ENCODE results near the gene ADGRL2. TPM values are rescaled to one million over a fixed set of nuclear protein-coding genes. Genes with fewer than 3 reads are reported as not detected.

Gene ADGRL2
- total RNA-seq, 3 donors from 2014 or later: 4.5 to 31.7 (median 9.2) TPM

GRCh38 chr1:81998165-81998564 lies 197.4 kb downstream of the ADGRL2 start:
- intact Hi-C loops (cut with DNase I, micrococcal nuclease): no loop called here
- DNase-seq (no peak), ATAC-seq (no peak)
- no peak for TF ChIP-seq CTCF (IDR thresholded peaks at IDR 0.05)
- H3K4me3 ChIP-seq: no peak overlapping the region
- no peaks in the 10 kb centered on the region for H3K4me1 ChIP-seq (ENCODE audit: low read depth)
- no peaks in the 10 kb centered on the region for H3K36me3 ChIP-seq (ENCODE audit: low read depth)
- H3K9me3 ChIP-seq: no peaks in the 10 kb centered on the region

- TF ChIP-seq CTCF (IDR thresholded peaks at IDR 0.05): no peak
- no peak overlapping the region for H3K4me3 ChIP-seq
- DNase-seq (no peak), ATAC-seq (no peak)
- intact Hi-C loops (cut with DNase I, micrococcal nuclease): no loop called here
- H3K36me3 ChIP-seq (ENCODE audit: low read depth): no peaks in the 10 kb centered on the region
- H3K4me1 ChIP-seq (ENCODE audit: low read depth): no peaks in the 10 kb centered on the region
- H3K9me3 ChIP-seq: no peaks in the 10 kb centered on the region
These were observed 198.6 kb downstream of the ADGRL2 start for GRCh38 chr1:81999364-81999763.

GRCh38 chr1:82000221-82000620 lies 199.5 kb downstream of the ADGRL2 start:
- TF ChIP-seq CTCF (IDR thresholded peaks at IDR 0.05): no peak
- Histone ChIP-seq H3K36me3 (ENCODE audit: low read depth) (no peaks in the 10 kb centered on the region), H3K9me3 (no peaks in the 10 kb centered on the region), H3K4me3 (no peak overlapping the region), H3K4me1 (ENCODE audit: low read depth) (no peaks in the 10 kb centered on the region)
- ATAC-seq (no peak), DNase-seq (no peak)
- intact Hi-C loops (cut with DNase I, micrococcal nuclease): no loop called here

GRCh38 chr1:82001345-82001744 lies 200.6 kb downstream of the ADGRL2 start:
- no peaks in the 10 kb centered on the region for H3K9me3 ChIP-seq
- no peaks in the 10 kb centered on the region for H3K4me1 ChIP-seq (ENCODE audit: low read depth)
- H3K36me3 ChIP-seq (ENCODE audit: low read depth): no peaks in the 10 kb centered on the region
- intact Hi-C loops (cut with DNase I, micrococcal nuclease): no loop called here
- TF ChIP-seq CTCF (IDR thresholded peaks at IDR 0.05): no peak
- DNase-seq (no peak), ATAC-seq (no peak)
- no peak overlapping the region for H3K4me3 ChIP-seq

GRCh38 chr1:82007804-82008203 lies 207.1 kb downstream of the ADGRL2 start:
- ATAC-seq (no peak), DNase-seq (no peak)
- Histone ChIP-seq H3K9me3 (no peaks in the 10 kb centered on the region), H3K4me1 (ENCODE audit: low read depth) (no peaks in the 10 kb centered on the region), H3K4me3 (no peak overlapping the region), H3K36me3 (ENCODE audit: low read depth) (no peaks in the 10 kb centered on the region)
- TF ChIP-seq CTCF (IDR thresholded peaks at IDR 0.05): no peak
- intact Hi-C loops (cut with DNase I, micrococcal nuclease): no loop called here

GRCh38 chr1:82013702-82014101 lies 213.0 kb downstream of the ADGRL2 start:
- Histone ChIP-seq H3K4me1 (ENCODE audit: low read depth) (no peaks in the 10 kb centered on the region), H3K4me3 (no peak overlapping the region), H3K36me3 (ENCODE audit: low read depth) (no peaks in the 10 kb centered on the region), H3K9me3 (no peaks in the 10 kb centered on the region)
- intact Hi-C loops (cut with DNase I, micrococcal nuclease): no loop called here
- ATAC-seq: no peak
- no peak for TF ChIP-seq CTCF (IDR thresholded peaks at IDR 0.05)
- no peak for DNase-seq
